Keratinocyte (primary cell): Measurements from ENCODE around the gene NTN3. TPM values are rescaled to one million over a fixed set of nuclear protein-coding genes. Genes with fewer than 3 reads are reported as not detected.

Source experiments
- DNase-seq: peaks from one replicate; pipeline ENCODE4 v3.0.0-alpha.2; 2011; ENCODE audit warnings: low read depth, missing footprints, low spot score
- FAIRE-seq: peaks from 2 replicates; lab custom pipeline; 2011; peaks lifted over from hg19 to GRCh38; lab: Jason Lieb, UNC
- H2AFZ ChIP-seq: 2 replicates; pipeline ENCODE4 v1.6.0; 2012; ENCODE audit warnings: low read length, control low read depth, inconsistent platforms; ENCODE audit not compliant: control insufficient read depth
- H3K27ac ChIP-seq: 2 replicates; pipeline ENCODE4 v1.5.1; 2011; ENCODE audit warnings: low read length; ENCODE audit not compliant: control insufficient read depth, insufficient read depth
- H3K27me3 ChIP-seq: 3 replicates; pipeline ENCODE4 v1.6.0; 2011; ENCODE audit warnings: low read length; ENCODE audit not compliant: control insufficient read depth, insufficient read depth; ENCODE audit errors: extremely low read depth
- H3K36me3 ChIP-seq, 2 experiments: 2 replicates in 1 of 2; 3 replicates in 1 of 2; pipeline ENCODE4 v1.5.1; 2011; ENCODE audit warnings: low read length in 2 of 2, mild to moderate bottlenecking in 1 of 2; ENCODE audit not compliant: control insufficient read depth in 2 of 2, insufficient read depth in 2 of 2; ENCODE audit errors: extremely low read depth in 1 of 2
- H3K4me1 ChIP-seq: 3 replicates; pipeline ENCODE4 v1.5.1; 2011; ENCODE audit warnings: low read length; ENCODE audit not compliant: control insufficient read depth, insufficient read depth; ENCODE audit errors: extremely low read depth
- H3K4me2 ChIP-seq: 3 replicates; pipeline ENCODE4 v1.6.0; 2011; ENCODE audit warnings: low read depth, low read length; ENCODE audit not compliant: control insufficient read depth, insufficient read depth; ENCODE audit errors: extremely low read depth
- H3K4me3 ChIP-seq, 3 experiments: fragments of 200-600 bp in 1 of 3; sonication (generic) in 1 of 3; 2 replicates in 2 of 3; 3 replicates in 1 of 3; pipeline ENCODE4 v1.5.1; 2011 to 2016; ENCODE audit warnings: low read length in 3 of 3, mild to moderate bottlenecking in 3 of 3, control low read depth in 2 of 3, inconsistent platforms in 1 of 3, low read depth in 1 of 3, mixed read lengths in 1 of 3, mixed run types in 1 of 3, moderate library complexity in 1 of 3; ENCODE audit not compliant: control insufficient read depth in 2 of 3, insufficient read depth in 2 of 3; ENCODE audit errors: extremely low read depth in 1 of 3
- H3K79me2 ChIP-seq: 2 replicates; pipeline ENCODE4 v1.6.0; 2012; ENCODE audit warnings: low read length; ENCODE audit not compliant: control insufficient read depth, insufficient read depth
- H3K9ac ChIP-seq: 3 replicates; pipeline ENCODE4 v1.6.0; 2011; ENCODE audit warnings: low read length; ENCODE audit not compliant: control insufficient read depth, insufficient read depth; ENCODE audit errors: extremely low read depth
- H3K9me1 ChIP-seq: 3 replicates; pipeline ENCODE4 v1.6.0; 2011; ENCODE audit warnings: low read length; ENCODE audit not compliant: control insufficient read depth, insufficient read depth; ENCODE audit errors: extremely low read depth
- H3K9me3 ChIP-seq: 2 replicates; pipeline ENCODE4 v1.5.1; 2012; ENCODE audit warnings: low read depth, low read length; ENCODE audit not compliant: control insufficient read depth
- H4K20me1 ChIP-seq: 3 replicates; pipeline ENCODE4 v1.6.0; 2011; ENCODE audit warnings: low read length; ENCODE audit not compliant: control insufficient read depth, insufficient read depth; ENCODE audit errors: extremely low read depth
- CTCF ChIP-seq, 3 experiments: IDR thresholded peaks in 1 of 3; conservative IDR thresholded peaks in 1 of 3; optimal IDR thresholded peaks in 1 of 3; 2 replicates in 2 of 3; 3 replicates in 1 of 3; pipeline versions ENCODE3 to v1.5.1; 2011; ENCODE audit warnings: low read length in 3 of 3, mild to moderate bottlenecking in 3 of 3, moderate library complexity in 2 of 3, control low read depth in 1 of 3, inconsistent platforms in 1 of 3; ENCODE audit not compliant: insufficient read depth in 2 of 3; ENCODE audit errors: extremely low read depth in 1 of 3
- EZH2 ChIP-seq: IDR thresholded peaks from one replicate; pipeline ENCODE4 v1.6.1; 2012; ENCODE audit warnings: inconsistent platforms, mild to moderate bottlenecking, low read length, moderate library complexity
- dilution Hi-C: fragments of 300-500 bp; cut with MboI; formaldehyde crosslinking; loops from one replicate; pipeline ENCODE4 v1.7.0; 2020; ENCODE audit warnings: low sequenced_read_pairs; ENCODE audit not compliant: extremely low pct_ligation_motif_present
- polyA plus RNA-seq, 5 experiments: library from polyadenylated mRNA; depleted of rRNA in 3 of 5; stranded (reverse) in 3 of 5; stranded (forward) in 1 of 5; unstranded in 1 of 5; fragments of >200 nt; gene quantifications; 1 replicate in 1 of 5; 2 replicates in 3 of 5; 3 replicates in 1 of 5; pipeline versions ENCODE4 v1.2.1 to v1.2.3, GENCODE V29; 2011 to 2012; ENCODE audit warnings: missing spikeins in 2 of 5, low read depth in 1 of 5, low replicate concordance in 1 of 5

The NTN3 gene
- polyA plus RNA-seq, 1 donor (not counting 4 experiments of a cell fraction or from before 2014, with no cell fraction given): not detected

- H4K20me1 ChIP-seq: peaks cover 4% of the 10 kb centered on the region
- DNase-seq (no peak), FAIRE-seq (no peak)
- H3K4me3 ChIP-seq: no peak overlapping the region
- H3K79me2 ChIP-seq: no peaks in the 10 kb centered on the region
- no peaks in the 10 kb centered on the region for H3K9me1 ChIP-seq
- H3K4me2 ChIP-seq: no peak overlapping the region
- no peak overlapping the region for H3K27ac ChIP-seq
- H2AFZ ChIP-seq: no peak overlapping the region
- no peaks in the 10 kb centered on the region for H3K4me1 ChIP-seq
- no peaks in the 10 kb centered on the region for H3K9me3 ChIP-seq
- dilution Hi-C loops: no loop called here
- peaks cover 24 to 43% of the 10 kb centered on the region in 2 experiments for H3K36me3 ChIP-seq
- H3K27me3 ChIP-seq: no peaks in the 10 kb centered on the region
- TF ChIP-seq EZH2 (no peak), CTCF (optimal IDR thresholded peaks at IDR 0.05 in 1 of 3, IDR thresholded peaks at IDR 0.05 in 1 of 3, conservative IDR thresholded peaks at IDR 0.05 in 1 of 3; ENCODE audit: extremely low read depth in 1 of 3, insufficient read depth in 2 of 3, low read length in 3 of 3) (no peak)
- H3K9ac ChIP-seq: no peak overlapping the region
These were observed 23.0 kb upstream of the NTN3 start for GRCh38 chr16:2447920-2448583.

GRCh38 chr16:2449118-2449517, 22.0 kb upstream of the NTN3 start:
- H3K27ac ChIP-seq: no peak overlapping the region
- no peaks in the 10 kb centered on the region for H3K4me1 ChIP-seq
- H2AFZ ChIP-seq: no peak overlapping the region

More at GRCh38 chr16:2449118-2449517, 22.0 kb upstream of the NTN3 start:
- Histone ChIP-seq H3K9me1 (no peaks in the 10 kb centered on the region), H3K36me3 (peaks cover 23 to 43% of the 10 kb centered on the region in 2 experiments), H3K27me3 (no peaks in the 10 kb centered on the region), H3K4me3 (no peak overlapping the region), H3K79me2 (no peaks in the 10 kb centered on the region), H3K9ac (no peak overlapping the region), H4K20me1 (peaks cover 4% of the 10 kb centered on the region), H3K4me2 (no peak overlapping the region), H3K9me3 (no peaks in the 10 kb centered on the region)
- TF ChIP-seq CTCF (optimal IDR thresholded peaks at IDR 0.05 in 1 of 3, IDR thresholded peaks at IDR 0.05 in 1 of 3, conservative IDR thresholded peaks at IDR 0.05 in 1 of 3; ENCODE audit: extremely low read depth in 1 of 3, insufficient read depth in 2 of 3, low read length in 3 of 3) (no peak), EZH2 (no peak)
- FAIRE-seq (no peak), DNase-seq (no peak)
- dilution Hi-C loops: no loop called here
